ENCODE data around the gene ZNF529. TPM values are rescaled to one million over a fixed set of nuclear protein-coding genes. Genes with fewer than 3 reads are reported as not detected.

The ZNF529 gene
- total and polyA plus RNA-seq, 2 of the 8 experiments (the other 6 are each of a cell fraction or from before 2014, with no cell fraction given) = 8.4 to 14.1 TPM

GRCh38 chr19:36573020-36573894 is at the start of gene ZNF529 (continued):
- peak; percentile 83 for TF ChIP-seq CHD2 (IDR thresholded peaks at IDR 0.05; ENCODE audit: low read length)
- peak in 1 of 2 experiments; percentile 53; a peak in 1 of 4 replicates for TF ChIP-seq HDAC2 (IDR thresholded peaks at IDR 0.05; ENCODE audit: borderline replicate concordance in 1 of 2, low read depth in 2 of 2, low read length in 2 of 2)
- no peak for TF ChIP-seq RBBP5 (IDR thresholded peaks at IDR 0.05; ENCODE audit: borderline replicate concordance, low read depth, low read length)
- no peak for TF ChIP-seq ZNF274 (IDR thresholded peaks at IDR 0.05; ENCODE audit: borderline replicate concordance, extremely low read depth, low read length)
- no peak for TF ChIP-seq SUZ12 (IDR thresholded peaks at IDR 0.05; ENCODE audit: low read length)
- no peak for TF ChIP-seq BCL11A (IDR thresholded peaks at IDR 0.05; ENCODE audit: low read depth in 2 of 2, low read length in 2 of 2)
- TF ChIP-seq BACH1 (IDR thresholded peaks at IDR 0.05; ENCODE audit: low read length) = no peak
- no peak for TF ChIP-seq EZH2 (IDR thresholded peaks at IDR 0.05; ENCODE audit: low read depth, low read length, severe bottlenecking)
- TF ChIP-seq CBX5 (IDR thresholded peaks at IDR 0.05; ENCODE audit: low read depth, low read length) = no peak
- peak; percentile 85 for TF ChIP-seq E2F6 (IDR thresholded peaks at IDR 0.05)
- TF ChIP-seq SP4 (IDR thresholded peaks at IDR 0.05; ENCODE audit: low read length) = no peak
- no peak for TF ChIP-seq RFX5 (IDR thresholded peaks at IDR 0.05; ENCODE audit: borderline replicate concordance, low read depth, low read length)
- no peak for TF ChIP-seq KDM1A (IDR thresholded peaks at IDR 0.05; ENCODE audit: borderline replicate concordance, low read length)
- TF ChIP-seq NANOG (IDR thresholded peaks at IDR 0.05; ENCODE audit: insufficient read depth, low read depth, low read length, poor library complexity, severe bottlenecking) = no peak
- TF ChIP-seq TCF12 (IDR thresholded peaks at IDR 0.05; ENCODE audit: low read depth, low read length) = no peak
- TF ChIP-seq ASH2L (IDR thresholded peaks at IDR 0.05; ENCODE audit: low read length) = peak; percentile 54
- TF ChIP-seq YY1 (IDR thresholded peaks at IDR 0.05; ENCODE audit: low read depth, low read length) = 0 out of 2 replicates have a peak, but pooled peaks have one; percentile 14
- no peak for TF ChIP-seq TEAD4 (IDR thresholded peaks at IDR 0.05; ENCODE audit: low read depth, low read length)
- no peak for TF ChIP-seq EGR1 (IDR thresholded peaks at IDR 0.05; ENCODE audit: borderline replicate concordance, low read depth, low read length)
- no peak for TF ChIP-seq SIRT6 (IDR thresholded peaks at IDR 0.05; ENCODE audit: low read length)
- no peak for TF ChIP-seq CHD1 (IDR thresholded peaks at IDR 0.05; ENCODE audit: low read depth, low read length)
- TF ChIP-seq SP1 (IDR thresholded peaks at IDR 0.05; ENCODE audit: low read depth, low read length) = no peak
- TF ChIP-seq RXRA (IDR thresholded peaks at IDR 0.05; ENCODE audit: insufficient read depth, low read depth, low read length) = no peak
- no peak for TF ChIP-seq FOSL1 (IDR thresholded peaks at IDR 0.05; ENCODE audit: insufficient read depth, low read depth, low read length)
- TF ChIP-seq CEBPB (IDR thresholded peaks at IDR 0.05; ENCODE audit: low read depth, low read length) = no peak
